Mesothelial cell of epicardium (in vitro differentiated cells): ENCODE results near the gene CASKIN1. TPM values are rescaled to one million over a fixed set of nuclear protein-coding genes. Genes with fewer than 3 reads are reported as not detected.

Experiments used
- DNase-seq, 2 experiments: peaks; one replicate each; pipeline ENCODE4 v3.0.0; 2021; ENCODE audit warnings: low spot score in 2 of 2; ENCODE audit not compliant: unreplicated experiment in 2 of 2
- H3K27ac Mint-ChIP-seq: 2 replicates; pipeline ENCODE4 v1.8.0; 2021; ENCODE audit warnings: mixed read lengths
- H3K27me3 Mint-ChIP-seq: 2 replicates; pipeline ENCODE4 v1.8.0; 2021; ENCODE audit warnings: low read depth, mixed read lengths
- H3K36me3 Mint-ChIP-seq: 2 replicates; pipeline ENCODE4 v1.8.0; 2021; ENCODE audit warnings: mixed read lengths
- H3K4me1 Mint-ChIP-seq: 2 replicates; pipeline ENCODE4 v1.8.0; 2021; ENCODE audit warnings: mixed read lengths
- H3K4me3 Mint-ChIP-seq: 2 replicates; pipeline ENCODE4 v1.8.0; 2021; ENCODE audit warnings: mild to moderate bottlenecking, moderate library complexity, mixed read lengths
- H3K9me3 Mint-ChIP-seq: 2 replicates; pipeline ENCODE4 v1.8.0; 2021; ENCODE audit warnings: mixed read lengths
- total RNA-seq: library from RNA; stranded (reverse); gene quantifications from 3 replicates; pipeline ENCODE4 v1.2.1, GENCODE V29; 2021
- TF ChIP-seq, protein P1 (sequence below): fragments of 200-600 bp; sonication (generic); IDR thresholded peaks from one replicate; pipeline ENCODE4 v1.5.0; 2021; ENCODE audit warnings: antibody characterized with exemption; ENCODE audit not compliant: unreplicated experiment

CASKIN1 gene
- total RNA-seq, 1 donor from 2014 or later, result 8.9 TPM

DNA sequence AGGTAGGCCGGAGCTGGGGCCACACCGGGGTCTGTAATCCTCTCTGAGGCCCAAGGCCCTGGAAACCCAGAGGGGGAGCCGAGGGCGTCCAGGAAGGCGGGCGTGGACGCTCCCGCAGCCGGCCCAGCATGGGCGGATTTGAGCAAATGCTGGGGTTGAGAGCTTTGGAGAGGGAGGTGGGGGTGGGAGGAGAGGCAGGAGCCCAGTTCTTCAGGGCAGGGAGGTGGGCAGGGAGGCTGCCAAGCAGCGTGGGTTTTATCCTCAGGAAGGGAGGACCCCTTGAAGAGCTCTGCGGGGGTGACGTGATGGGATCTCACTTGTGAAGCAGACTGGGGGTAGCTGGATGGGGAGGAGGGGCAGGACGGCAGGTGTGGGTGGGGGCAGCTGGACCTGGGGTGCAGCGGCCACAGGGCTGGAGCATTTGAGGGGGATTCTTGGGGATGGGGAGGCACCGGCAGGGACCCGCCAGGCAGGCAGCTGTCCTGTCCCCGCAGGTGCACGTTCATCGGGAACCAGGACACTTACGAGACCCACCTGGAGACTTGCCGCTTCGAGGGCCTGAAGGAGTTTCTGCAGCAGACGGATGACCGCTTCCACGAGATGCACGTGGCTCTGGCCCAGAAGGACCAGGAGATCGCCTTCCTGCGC is 23.6 kb downstream of the CASKIN1 start:
- Mint-ChIP-seq H3K27me3 (no peaks in the 10 kb centered on the region), H3K4me3 (no peak overlapping the region), H3K36me3 (peaks cover 22% of the 10 kb centered on the region), H3K4me1 (no peaks in the 10 kb centered on the region), H3K27ac (no peak overlapping the region), H3K9me3 (no peaks in the 10 kb centered on the region)
- DNase-seq, result no peak
- TF ChIP-seq, protein P1, sequence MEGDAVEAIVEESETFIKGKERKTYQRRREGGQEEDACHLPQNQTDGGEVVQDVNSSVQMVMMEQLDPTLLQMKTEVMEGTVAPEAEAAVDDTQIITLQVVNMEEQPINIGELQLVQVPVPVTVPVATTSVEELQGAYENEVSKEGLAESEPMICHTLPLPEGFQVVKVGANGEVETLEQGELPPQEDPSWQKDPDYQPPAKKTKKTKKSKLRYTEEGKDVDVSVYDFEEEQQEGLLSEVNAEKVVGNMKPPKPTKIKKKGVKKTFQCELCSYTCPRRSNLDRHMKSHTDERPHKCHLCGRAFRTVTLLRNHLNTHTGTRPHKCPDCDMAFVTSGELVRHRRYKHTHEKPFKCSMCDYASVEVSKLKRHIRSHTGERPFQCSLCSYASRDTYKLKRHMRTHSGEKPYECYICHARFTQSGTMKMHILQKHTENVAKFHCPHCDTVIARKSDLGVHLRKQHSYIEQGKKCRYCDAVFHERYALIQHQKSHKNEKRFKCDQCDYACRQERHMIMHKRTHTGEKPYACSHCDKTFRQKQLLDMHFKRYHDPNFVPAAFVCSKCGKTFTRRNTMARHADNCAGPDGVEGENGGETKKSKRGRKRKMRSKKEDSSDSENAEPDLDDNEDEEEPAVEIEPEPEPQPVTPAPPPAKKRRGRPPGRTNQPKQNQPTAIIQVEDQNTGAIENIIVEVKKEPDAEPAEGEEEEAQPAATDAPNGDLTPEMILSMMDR, result no peak

DNA sequence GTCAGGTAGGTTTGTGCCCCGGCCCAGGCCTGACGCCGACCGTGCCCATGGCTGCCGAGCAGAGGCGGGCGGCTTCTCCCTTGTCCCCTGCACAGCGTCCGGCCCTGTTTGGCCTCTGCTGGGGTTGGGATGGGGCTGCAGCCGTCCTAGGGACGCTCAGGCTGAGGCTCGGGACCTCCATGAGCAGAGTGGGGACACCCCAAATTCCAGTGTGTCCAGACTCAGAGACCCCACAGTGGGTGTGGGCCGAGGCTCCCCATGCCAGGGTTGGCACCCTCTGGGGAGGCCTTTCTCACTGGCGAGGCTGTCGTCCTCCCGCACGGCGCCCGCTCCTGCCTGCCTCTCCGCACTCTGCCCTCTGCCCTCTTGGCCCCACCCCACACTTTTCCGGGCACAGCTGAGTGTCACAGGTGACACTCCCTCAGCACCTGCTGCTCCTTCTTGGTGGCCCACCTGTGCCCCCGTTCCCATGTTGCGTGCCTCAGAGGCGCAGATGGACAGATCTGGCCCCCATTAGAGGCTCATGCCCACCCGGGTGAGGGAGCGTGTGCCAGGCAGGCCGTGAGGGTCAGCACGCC is 24.7 kb downstream of the CASKIN1 start:
- TF ChIP-seq, protein P1, result no peak
- H3K4me3 Mint-ChIP-seq, result no peak overlapping the region
- peaks cover 17% of the 10 kb centered on the region for H3K36me3 Mint-ChIP-seq
- no peaks in the 10 kb centered on the region for H3K9me3 Mint-ChIP-seq
- H3K27ac Mint-ChIP-seq, result no peak overlapping the region
- H3K4me1 Mint-ChIP-seq, result no peaks in the 10 kb centered on the region
- DNase-seq, result no peak
- no peaks in the 10 kb centered on the region for H3K27me3 Mint-ChIP-seq

DNA sequence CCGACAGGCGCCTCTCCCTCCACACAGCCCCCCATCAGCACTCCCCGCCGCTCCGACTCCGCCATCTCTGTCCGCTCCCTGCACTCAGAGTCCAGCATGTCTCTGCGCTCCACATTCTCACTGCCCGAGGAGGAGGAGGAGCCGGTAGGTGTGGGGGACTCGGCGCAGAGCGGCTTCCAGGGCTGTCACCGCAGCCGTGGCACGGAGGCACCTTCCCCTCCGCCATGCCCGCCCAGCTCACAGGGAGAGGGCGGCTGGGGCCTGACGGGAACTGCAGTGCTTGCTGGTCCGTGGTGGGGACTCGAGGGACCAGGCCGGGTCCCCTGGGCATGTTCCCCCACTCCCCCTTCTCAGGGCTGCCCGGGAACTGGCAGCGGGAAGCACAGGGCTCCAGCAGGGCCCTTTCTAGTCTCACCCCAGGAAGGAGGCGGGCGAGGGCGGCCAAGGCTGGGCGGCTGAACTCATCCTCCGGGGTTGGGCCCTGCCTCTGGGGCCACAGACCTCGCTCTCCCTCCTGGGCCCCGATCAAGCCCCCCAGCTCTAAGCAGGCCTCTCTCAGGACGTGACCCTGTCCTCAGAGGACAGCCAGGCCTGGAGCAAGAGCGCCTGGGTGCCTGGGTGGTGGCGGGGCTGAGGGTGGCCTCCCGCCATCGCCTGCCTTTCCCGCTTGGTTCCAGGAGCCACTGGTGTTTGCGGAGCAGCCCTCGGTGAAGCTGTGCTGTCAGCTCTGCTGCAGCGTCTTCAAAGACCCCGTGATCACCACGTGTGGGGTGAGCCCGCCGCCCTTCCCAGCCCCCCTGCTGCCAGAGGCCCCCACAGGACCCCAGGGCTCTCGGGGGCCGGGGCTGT is 25.6 kb downstream of the CASKIN1 start:
- no peaks in the 10 kb centered on the region for H3K4me1 Mint-ChIP-seq
- no peak for DNase-seq
- H3K36me3 Mint-ChIP-seq, result peaks cover 18% of the 10 kb centered on the region
- TF ChIP-seq, protein P1, result no peak
- H3K4me3 Mint-ChIP-seq, result no peak overlapping the region
- no peak overlapping the region for H3K27ac Mint-ChIP-seq
- H3K9me3 Mint-ChIP-seq, result no peaks in the 10 kb centered on the region
- H3K27me3 Mint-ChIP-seq, result no peaks in the 10 kb centered on the region

DNA sequence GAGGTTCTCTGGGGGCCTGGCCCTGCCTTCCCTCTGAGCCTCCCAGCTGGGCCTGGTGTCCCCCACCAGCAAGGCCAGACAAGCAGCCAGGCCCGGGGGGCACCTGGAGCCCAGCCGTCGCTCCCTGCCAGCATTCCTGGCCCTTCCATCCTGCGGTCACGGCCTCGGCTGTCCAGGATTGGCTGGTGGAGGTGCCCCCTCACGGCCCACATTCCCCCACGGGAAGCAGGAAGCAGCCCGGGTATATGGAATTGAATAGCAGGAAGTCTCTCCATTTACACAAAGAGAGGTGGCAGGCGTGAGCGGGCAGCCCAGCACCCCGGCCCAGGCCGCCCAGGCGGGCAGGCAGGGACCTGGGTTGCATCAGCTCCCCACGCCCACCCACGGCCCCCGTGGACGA is 26.3 kb downstream of the CASKIN1 start:
- H3K4me1 Mint-ChIP-seq, result no peaks in the 10 kb centered on the region
- H3K27me3 Mint-ChIP-seq, result no peaks in the 10 kb centered on the region
- no peak for DNase-seq
- H3K9me3 Mint-ChIP-seq, result no peaks in the 10 kb centered on the region
- no peak overlapping the region for H3K4me3 Mint-ChIP-seq
- H3K36me3 Mint-ChIP-seq, result peaks cover 17% of the 10 kb centered on the region
- TF ChIP-seq, protein P1, result no peak
- no peak overlapping the region for H3K27ac Mint-ChIP-seq

DNA sequence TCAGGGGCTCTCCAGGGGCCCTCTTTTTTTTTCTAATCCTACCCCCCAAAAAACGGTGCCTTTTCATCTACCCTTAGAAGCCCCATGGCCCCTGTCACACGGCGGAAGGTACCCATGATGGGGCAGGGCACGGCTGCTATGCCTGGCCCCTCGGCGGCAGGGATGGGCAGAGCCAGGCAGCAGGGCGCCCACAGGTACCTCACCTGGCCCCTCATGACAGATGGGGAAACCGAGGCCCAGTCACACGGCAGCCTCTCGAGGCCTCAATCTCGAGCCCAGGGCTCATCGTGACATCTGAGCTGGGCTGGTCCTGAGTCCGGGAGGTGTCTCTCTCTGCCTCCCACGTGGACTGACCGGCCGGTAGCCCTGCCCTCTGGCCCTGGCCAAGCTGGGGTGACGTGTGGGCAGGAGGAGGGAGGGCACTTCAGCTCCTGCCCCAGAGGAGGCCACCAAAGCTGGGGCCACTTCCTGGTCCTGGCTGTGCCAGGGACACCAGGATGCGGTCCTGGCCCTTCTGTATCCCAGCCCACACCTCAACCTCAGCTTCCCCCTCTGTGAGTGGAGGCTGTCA is 29.3 kb downstream of the CASKIN1 start:
- H3K4me3 Mint-ChIP-seq, result no peak overlapping the region
- H3K36me3 Mint-ChIP-seq, result peaks cover 9% of the 10 kb centered on the region
- H3K27ac Mint-ChIP-seq, result no peak overlapping the region

More for the DNA sequence above, 29.3 kb downstream of the CASKIN1 start:
- no peak for DNase-seq
- TF ChIP-seq, protein P1, result no peak
- Mint-ChIP-seq H3K4me1 (peaks cover 3% of the 10 kb centered on the region), H3K9me3 (no peaks in the 10 kb centered on the region), H3K27me3 (no peaks in the 10 kb centered on the region)
